Smooth muscle cell (in vitro differentiated cells): ENCODE measurements around the gene MYLIP. TPM values are rescaled to one million over a fixed set of nuclear protein-coding genes. Genes with fewer than 3 reads are reported as not detected.

Experiments
- DNase-seq: peaks from one replicate; lab custom pipeline; 2025; ENCODE audit not compliant: unreplicated experiment; lab: John Stamatoyannopoulos, UW
- H2AFZ ChIP-seq: fragments of 200-600 bp; sonication (generic); 2 replicates; pipeline ENCODE4 v1.6.0; 2016; ENCODE audit warnings: antibody characterized with exemption, low read depth, mild to moderate bottlenecking
- H3F3A ChIP-seq: fragments of 200-600 bp; sonication (generic); 2 replicates; pipeline ENCODE4 v1.6.0; 2017; ENCODE audit warnings: antibody characterized with exemption, low read depth
- H3K27ac ChIP-seq: fragments of 200-600 bp; sonication (generic); 2 replicates; pipeline ENCODE4 v1.5.1; 2016; ENCODE audit warnings: low read depth, mild to moderate bottlenecking
- H3K27me3 ChIP-seq: fragments of 200-600 bp; sonication (generic); 2 replicates; pipeline ENCODE4 v1.6.1; 2016; ENCODE audit warnings: low read depth, mild to moderate bottlenecking
- H3K36me3 ChIP-seq: fragments of 200-600 bp; sonication (generic); 2 replicates; pipeline ENCODE4 v1.5.1; 2016; ENCODE audit warnings: low read depth
- H3K4me1 ChIP-seq: fragments of 200-600 bp; sonication (generic); 2 replicates; pipeline ENCODE4 v1.5.1; 2016; ENCODE audit warnings: low read depth
- H3K4me2 ChIP-seq: fragments of 200-600 bp; sonication (generic); 2 replicates; pipeline ENCODE4 v1.6.0; 2016; ENCODE audit warnings: mild to moderate bottlenecking
- H3K4me3 ChIP-seq: fragments of 200-600 bp; sonication (generic); 2 replicates; pipeline ENCODE4 v1.5.1; 2016; ENCODE audit warnings: mild to moderate bottlenecking
- H3K79me2 ChIP-seq: fragments of 200-600 bp; sonication (generic); 2 replicates; pipeline ENCODE4 v1.6.0; 2016; ENCODE audit warnings: low read depth, mild to moderate bottlenecking
- H3K9ac ChIP-seq: fragments of 200-600 bp; sonication (generic); 2 replicates; pipeline ENCODE4 v1.6.0; 2016; ENCODE audit warnings: low read depth
- H3K9me3 ChIP-seq: fragments of 200-600 bp; sonication (generic); replicated peaks from 2 replicates; pipeline ENCODE4 v1.5.1; 2016; ENCODE audit warnings: low read depth
- H4K20me1 ChIP-seq: fragments of 200-600 bp; sonication (generic); 2 replicates; pipeline ENCODE4 v1.6.0; 2016; ENCODE audit warnings: low read depth
- CTCF ChIP-seq: fragments of 200-600 bp; sonication (generic); IDR thresholded peaks from 2 replicates; pipeline ENCODE4 v1.5.1; 2017; ENCODE audit warnings: borderline replicate concordance, mild to moderate bottlenecking, antibody characterized with exemption; ENCODE audit not compliant: insufficient read depth, poor library complexity, severe bottlenecking
- WGBS: methylation state at CpG from one replicate; pipeline ENCODE4 v1.1.7; 2016; ENCODE audit warnings: low lambda C conversion rate; 5-methylcytosine and 5-hydroxymethylcytosine counted together
- polyA plus RNA-seq: library from polyadenylated mRNA; unstranded; fragments of >200 nt; fragmentation: Nextera tagmentation; extraction: Ambion mirVana; gene quantifications from 2 replicates; pipeline ENCODE4 v1.2.1, GENCODE V29; 2016
- total RNA-seq: library from RNA; depleted of rRNA; stranded (reverse); fragments of >200 nt; gene quantifications from 2 replicates; pipeline ENCODE4 v1.2.3, GENCODE V29; 2014

Gene MYLIP
- total and polyA plus RNA-seq, 2 experiments from 2014 or later, result 25.0 to 29.9 TPM

DNA sequence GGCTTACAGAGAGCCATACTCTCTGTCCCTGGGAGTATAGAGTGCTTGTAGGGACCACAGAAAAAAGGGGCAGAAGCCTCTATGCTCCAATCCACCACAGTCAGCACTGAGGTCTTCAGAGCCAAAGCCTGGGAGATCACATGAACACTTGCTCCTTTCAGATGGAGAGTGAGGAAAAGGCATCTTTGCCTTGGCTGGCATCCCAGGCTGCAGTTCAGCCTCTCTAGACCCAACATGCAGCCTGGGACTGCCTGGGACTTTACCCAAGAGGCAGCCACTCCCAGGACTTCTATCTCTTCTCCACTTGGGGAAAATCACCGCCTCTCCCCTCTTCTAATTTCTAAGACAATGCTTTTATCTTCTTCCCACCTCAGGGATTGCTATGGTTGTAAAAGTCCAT lies 46.5 kb upstream of the MYLIP start:
- H3K4me3 ChIP-seq, result no peak overlapping the region
- no peak overlapping the region for H3K27ac ChIP-seq
- H3K36me3 ChIP-seq, result no peaks in the 10 kb centered on the region
- WGBS, result 100% methylated on average over 1 of the region's 1 CpG
- no peaks in the 10 kb centered on the region for H3K4me1 ChIP-seq
- no peaks in the 10 kb centered on the region for H3K9me3 ChIP-seq
- no peak for DNase-seq
- no peaks in the 10 kb centered on the region for H3F3A ChIP-seq
- no peak for TF ChIP-seq CTCF
- H3K27me3 ChIP-seq, result no peaks in the 10 kb centered on the region
- no peak overlapping the region for H2AFZ ChIP-seq
- no peak overlapping the region for H3K4me2 ChIP-seq
- H4K20me1 ChIP-seq, result no peaks in the 10 kb centered on the region
- no peak overlapping the region for H3K9ac ChIP-seq
- no peaks in the 10 kb centered on the region for H3K79me2 ChIP-seq

- Histone ChIP-seq H3K4me3 (no peak overlapping the region), H3K79me2 (no peaks in the 10 kb centered on the region), H3K27me3 (no peaks in the 10 kb centered on the region), H3K36me3 (no peaks in the 10 kb centered on the region), H3K27ac (no peak overlapping the region), H3K9ac (no peak overlapping the region), H4K20me1 (no peaks in the 10 kb centered on the region), H2AFZ (no peak overlapping the region), H3K4me1 (no peaks in the 10 kb centered on the region), H3F3A (no peaks in the 10 kb centered on the region), H3K9me3 (no peaks in the 10 kb centered on the region), H3K4me2 (no peak overlapping the region)
- no peak for DNase-seq
- TF ChIP-seq CTCF, result no peak
- 68% methylated on average over 4 of the region's 4 CpGs for WGBS
Observed at GRCh38 chr6:16086965-16087364, 41.9 kb upstream of the MYLIP start.

- Histone ChIP-seq H3K27ac (no peak overlapping the region), H3K36me3 (no peaks in the 10 kb centered on the region), H3K4me1 (no peaks in the 10 kb centered on the region), H3K9me3 (no peaks in the 10 kb centered on the region), H3F3A (no peaks in the 10 kb centered on the region), H3K79me2 (no peaks in the 10 kb centered on the region), H3K4me3 (no peak overlapping the region), H4K20me1 (no peaks in the 10 kb centered on the region), H3K27me3 (no peaks in the 10 kb centered on the region), H2AFZ (no peak overlapping the region), H3K4me2 (no peak overlapping the region), H3K9ac (no peak overlapping the region)
- DNase-seq, result no peak
- WGBS, result 99% methylated on average over 3 of the region's 3 CpGs
- TF ChIP-seq CTCF, result no peak
Observed at GRCh38 chr6:16087386-16087785, 41.5 kb upstream of the MYLIP start.

DNA sequence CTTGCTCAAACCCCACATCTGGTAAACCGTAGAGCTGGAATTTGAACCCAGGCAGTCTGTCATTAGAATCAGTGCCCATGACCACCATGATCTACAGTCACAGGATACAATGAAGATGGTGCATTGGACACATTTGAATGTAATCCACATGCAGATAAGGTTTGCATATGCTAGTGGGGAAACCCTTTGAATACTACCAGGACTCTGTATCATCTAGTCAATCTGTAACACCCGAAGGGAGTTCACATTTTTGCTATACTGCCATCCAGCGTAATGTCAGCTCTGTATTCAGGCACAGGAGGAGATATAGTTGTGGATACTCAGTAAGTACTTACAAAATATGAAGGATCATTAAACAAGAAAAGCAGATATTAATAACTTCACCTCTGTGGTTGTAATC lies 40.5 kb upstream of the MYLIP start:
- H3K9ac ChIP-seq, result no peak overlapping the region
- no peaks in the 10 kb centered on the region for H3K36me3 ChIP-seq
- H3F3A ChIP-seq, result no peaks in the 10 kb centered on the region
- no peak overlapping the region for H2AFZ ChIP-seq
- H3K79me2 ChIP-seq, result no peaks in the 10 kb centered on the region
- no peaks in the 10 kb centered on the region for H4K20me1 ChIP-seq
- H3K4me3 ChIP-seq, result no peak overlapping the region
- no peaks in the 10 kb centered on the region for H3K4me1 ChIP-seq
- H3K27ac ChIP-seq, result no peak overlapping the region
- no peak for TF ChIP-seq CTCF
- no peak overlapping the region for H3K4me2 ChIP-seq
- DNase-seq, result no peak
- 93% methylated on average over 3 of the region's 3 CpGs for WGBS
- H3K27me3 ChIP-seq, result no peaks in the 10 kb centered on the region
- no peaks in the 10 kb centered on the region for H3K9me3 ChIP-seq
